HCT116 (cell line): Measurements from ENCODE around the gene NRXN2. TPM values are rescaled to one million over a fixed set of nuclear protein-coding genes. Genes with fewer than 3 reads are reported as not detected.

ENCODE experiments used
- ATAC-seq: fragments of 200-7000 bp; cut with Tn5 transposase; 2 replicates; pipeline ENCODE4 v1.9.1; 2020; ENCODE audit warnings: mild to moderate bottlenecking, moderate library complexity
- BruUV-seq: library from RNA; stranded (reverse); fragments of 400-500 nt; replicated peaks from 2 replicates; lab custom pipeline; 2021; lab: Mats Ljungman, UMichigan
- CTCF ChIA-PET: fragments of 300-600 bp; sonication (Branson Sonifier 250); formaldehyde crosslinking; loops from one replicate; lab custom pipeline; 2021; ENCODE audit warnings: antibody characterized with exemption; lab: Charles Lee
- POLR2A ChIA-PET: fragments of 300-600, 350-600 bp; sonication (Branson Sonifier 250); formaldehyde crosslinking; loops from one replicate; lab custom pipeline; 2021; ENCODE audit warnings: antibody characterized with exemption; lab: Charles Lee
- RAD21 ChIA-PET, 2 experiments: fragments of 300-600 bp; sonication (Branson Sonifier 250); formaldehyde crosslinking; loops; one replicate each; lab custom pipeline; 2023; ENCODE audit warnings: low total read pairs in 2 of 2; ENCODE audit not compliant: uncharacterized antibody in 2 of 2, unreplicated experiment in 2 of 2, low non-redundant PET in 1 of 2; lab: Charles Lee
- DNase-seq: peaks from one replicate; pipeline ENCODE4 v3.0.0-alpha.2; 2010; ENCODE audit warnings: low read depth, low spot score
- H2AFZ ChIP-seq: fragments of 200-600 bp; shearing (Covaris generic), sonication (generic); 2 replicates; pipeline ENCODE4 v1.6.1; 2017; ENCODE audit warnings: low read depth, mixed run types, mixed read lengths, antibody characterized with exemption, low read length; ENCODE audit not compliant: poor library complexity, severe bottlenecking
- H3K27ac ChIP-seq: 2 replicates; pipeline ENCODE4 v1.5.1; 2012; ENCODE audit warnings: low read depth, low read length
- H3K27me3 ChIP-seq: fragments of 200-600 bp; sonication (generic); 2 replicates; pipeline ENCODE4 v1.6.1; 2016; ENCODE audit warnings: mixed run types, low read length, mixed read lengths; ENCODE audit not compliant: insufficient read depth
- H3K36me3 ChIP-seq, 2 experiments: fragments of 200-500 bp in 1 of 2; fragments of 200-600 bp in 1 of 2; sonication (Bioruptor generic) in 1 of 2; sonication (generic) in 1 of 2; 2 replicates each; pipeline versions ENCODE4 v1.5.1 to v1.6.1; 2014 to 2016; ENCODE audit warnings: low read length in 2 of 2, inconsistent platforms in 1 of 2, mixed read lengths in 1 of 2, mixed run types in 1 of 2; ENCODE audit not compliant: insufficient read depth in 2 of 2, control insufficient read depth in 1 of 2
- H3K4me1 ChIP-seq, 2 experiments: fragments of 200-600 bp in 1 of 2; sonication (generic) in 1 of 2; 2 replicates each; pipeline versions ENCODE4 v1.5.1 to v1.6.1; 2012 to 2017; ENCODE audit warnings: low read length in 2 of 2, inconsistent platforms in 1 of 2, mild to moderate bottlenecking in 1 of 2, mixed read lengths in 1 of 2, mixed run types in 1 of 2, moderate library complexity in 1 of 2; ENCODE audit not compliant: insufficient read depth in 2 of 2, control insufficient read depth in 1 of 2
- H3K4me2 ChIP-seq: fragments of 200-600 bp; sonication (generic); 2 replicates; pipeline ENCODE4 v1.6.1; 2017; ENCODE audit warnings: mixed run types, low read length, mixed read lengths
- H3K4me3 ChIP-seq, 2 experiments: fragments of 200-600 bp in 1 of 2; sonication (generic) in 1 of 2; replicated peaks in 1 of 2; 2 replicates each; pipeline ENCODE4 v1.5.1; 2011 to 2016; ENCODE audit warnings: low read length in 2 of 2, control low read depth in 1 of 2, low read depth in 1 of 2, mild to moderate bottlenecking in 1 of 2, mixed read lengths in 1 of 2, mixed run types in 1 of 2
- H3K79me2 ChIP-seq: fragments of 200-600 bp; sonication (generic); 2 replicates; pipeline ENCODE4 v1.6.1; 2017; ENCODE audit warnings: mild to moderate bottlenecking, mixed run types, low read length, moderate library complexity, mixed read lengths; ENCODE audit not compliant: insufficient read depth
- H3K9ac ChIP-seq: fragments of 200-600 bp; sonication (generic); 2 replicates; pipeline ENCODE4 v1.6.1; 2016; ENCODE audit warnings: low read length, mixed read lengths
- H3K9me2 ChIP-seq: fragments of 200-600 bp; sonication (generic), shearing (Covaris generic); 2 replicates; pipeline ENCODE4 v1.6.1; 2017; ENCODE audit warnings: mixed run types, mild to moderate bottlenecking, moderate library complexity; ENCODE audit not compliant: insufficient read depth
- H3K9me3 ChIP-seq, 2 experiments: fragments of 200-500 bp in 1 of 2; fragments of 200-600 bp in 1 of 2; sonication (Bioruptor generic) in 1 of 2; sonication (generic) in 1 of 2; 2 replicates each; pipeline ENCODE4 v1.6.1; 2014 to 2017; ENCODE audit warnings: low read length in 2 of 2, mixed read lengths in 2 of 2, inconsistent platforms in 1 of 2, low read depth in 1 of 2, mild to moderate bottlenecking in 1 of 2, mixed run types in 1 of 2, moderate library complexity in 1 of 2; ENCODE audit not compliant: control insufficient read depth in 1 of 2, insufficient read depth in 1 of 2
- H4K20me1 ChIP-seq: fragments of 200-600 bp; sonication (generic), shearing (Covaris generic); 2 replicates; pipeline ENCODE4 v1.6.1; 2017; ENCODE audit warnings: mixed run types, mild to moderate bottlenecking, moderate library complexity; ENCODE audit not compliant: insufficient read depth
- CBX3 ChIP-seq: IDR thresholded peaks from 2 replicates; pipeline ENCODE4 v1.6.1; 2012; ENCODE audit warnings: low read depth
- CEBPB ChIP-seq: IDR thresholded peaks from 2 replicates; pipeline ENCODE4 v1.6.1; 2012; ENCODE audit warnings: low read depth
- EGR1 ChIP-seq: IDR thresholded peaks from 2 replicates; pipeline ENCODE4 v1.6.1; 2012; ENCODE audit warnings: low read depth
- ELF1 ChIP-seq: IDR thresholded peaks from 2 replicates; pipeline ENCODE4 v1.6.1; 2012; ENCODE audit warnings: low read depth, borderline replicate concordance
- EZH2 ChIP-seq: fragments of 200-600 bp; sonication (generic); IDR thresholded peaks from 2 replicates; pipeline ENCODE4 v1.6.1; 2017; ENCODE audit warnings: antibody characterized with exemption, mixed run types
- EZH2phosphoT487 ChIP-seq: fragments of 200-600 bp; IDR thresholded peaks from 2 replicates; pipeline ENCODE4 v1.6.1; 2018; ENCODE audit warnings: antibody characterized with exemption, borderline replicate concordance
- FOSL1 ChIP-seq: IDR thresholded peaks from 2 replicates; pipeline ENCODE4 v1.6.1; 2012; ENCODE audit warnings: low read depth
- JUND ChIP-seq: IDR thresholded peaks from 2 replicates; pipeline ENCODE4 v1.6.1; 2012
- POLR2A ChIP-seq: IDR thresholded peaks from 2 replicates; pipeline ENCODE4 v1.7.0; 2011; ENCODE audit warnings: borderline replicate concordance; ENCODE audit not compliant: insufficient read depth, insufficient read length; ENCODE audit errors: extremely low read depth
- POLR2AphosphoS5 ChIP-seq: IDR thresholded peaks from 2 replicates; pipeline ENCODE4 v1.6.1; 2011; ENCODE audit warnings: mild to moderate bottlenecking, low read depth, low read length, moderate library complexity
- RAD21 ChIP-seq: IDR thresholded peaks from 2 replicates; pipeline ENCODE4 v1.6.1; 2012; ENCODE audit warnings: low read depth, mild to moderate bottlenecking
- SIN3A ChIP-seq: IDR thresholded peaks from 2 replicates; pipeline ENCODE4 v1.6.1; 2012; ENCODE audit warnings: low read depth
- SP1 ChIP-seq: IDR thresholded peaks from 2 replicates; pipeline ENCODE4 v1.6.1; 2012; ENCODE audit warnings: low read depth
- SRF ChIP-seq: IDR thresholded peaks from 2 replicates; pipeline ENCODE4 v1.6.1; 2012; ENCODE audit warnings: low read depth
- YY1 ChIP-seq: IDR thresholded peaks from 2 replicates; pipeline ENCODE4 v1.6.1; 2011; ENCODE audit warnings: low read length, low read depth, moderate library complexity, mild to moderate bottlenecking; ENCODE audit not compliant: insufficient replicate concordance; ENCODE audit errors: extremely low read depth
- ZNF274 ChIP-seq: fragments of 200-500 bp; sonication (Bioruptor generic); IDR thresholded peaks from 2 replicates; pipeline ENCODE4 v1.6.1; 2014; ENCODE audit warnings: mild to moderate bottlenecking, low read depth, low read length, inconsistent platforms
- intact Hi-C: fragments of 100-400 bp; cut with micrococcal nuclease; formaldehyde crosslinking; loops from 2 replicates; pipeline ENCODE4 v1.10.0; 2022
- total RNA-seq: library from RNA; stranded (reverse); gene quantifications from one replicate; pipeline ENCODE4 v1.2.1, GENCODE V29; 2021; ENCODE audit not compliant: unreplicated experiment
- TF ChIP-seq, protein P1 (sequence below): IDR thresholded peaks from 2 replicates; pipeline ENCODE4 v1.6.1; 2011; ENCODE audit warnings: mild to moderate bottlenecking, low read length, moderate library complexity; ENCODE audit not compliant: insufficient replicate concordance; ENCODE audit errors: extremely low read depth
- TF ChIP-seq, protein P2 (sequence below): IDR thresholded peaks from 2 replicates; pipeline ENCODE4 v1.6.1; 2012

NRXN2 gene
- total RNA-seq, 1 experiment from 2014 or later = 1.5 TPM

- CTCF ChIA-PET = no interaction called here
- Histone ChIP-seq H3K27ac (no peak overlapping the region), H3K4me1 (peaks cover 13 to 20% of the 10 kb centered on the region in 2 experiments), H2AFZ (no peak overlapping the region), H3K4me2 (no peak overlapping the region), H3K27me3 (no peaks in the 10 kb centered on the region), H3K9me3 (no peaks in the 10 kb centered on the region), H3K36me3 (no peaks in the 10 kb centered on the region), H3K9ac (no peak overlapping the region), H3K9me2 (no peaks in the 10 kb centered on the region), H3K4me3 (no peak overlapping the region), H4K20me1 (no peaks in the 10 kb centered on the region), H3K79me2 (no peaks in the 10 kb centered on the region)
- DNase-seq (no peak), ATAC-seq (no peak)
- POLR2A ChIA-PET = no interaction called here
- TF ChIP-seq RAD21 = no peak
- no peak for TF ChIP-seq POLR2AphosphoS5
- no peak for TF ChIP-seq SIN3A
- no peak for TF ChIP-seq ELF1
- no peak for TF ChIP-seq FOSL1
- intact Hi-C loops = no loop called here
- BruUV-seq = no TSS peak
- RAD21 ChIA-PET = no interaction called here
Measured at GRCh38 chr11:64562723-64563351, 160.2 kb downstream of the NRXN2 start.

- Histone ChIP-seq H3K27ac (no peak overlapping the region), H3K9me3 (no peaks in the 10 kb centered on the region), H3K27me3 (no peaks in the 10 kb centered on the region), H3K79me2 (no peaks in the 10 kb centered on the region), H4K20me1 (no peaks in the 10 kb centered on the region), H3K9me2 (no peaks in the 10 kb centered on the region), H3K4me2 (no peak overlapping the region), H3K36me3 (no peaks in the 10 kb centered on the region), H3K4me3 (no peak overlapping the region), H3K9ac (no peak overlapping the region), H2AFZ (no peak overlapping the region), H3K4me1 (peaks cover 13 to 19% of the 10 kb centered on the region in 2 experiments)
- CTCF ChIA-PET = no interaction called here
- POLR2A ChIA-PET = no interaction called here
- no TSS peak for BruUV-seq
- TF ChIP-seq ZNF274 (no peak), JUND (no peak), CBX3 (no peak), SIN3A (no peak), POLR2A (no peak), YY1 (no peak), RAD21 (no peak), CEBPB (no peak), EZH2phosphoT487 (no peak), EGR1 (no peak), EZH2 (no peak), SRF (no peak), SP1 (no peak)
- TF ChIP-seq, protein P1, sequence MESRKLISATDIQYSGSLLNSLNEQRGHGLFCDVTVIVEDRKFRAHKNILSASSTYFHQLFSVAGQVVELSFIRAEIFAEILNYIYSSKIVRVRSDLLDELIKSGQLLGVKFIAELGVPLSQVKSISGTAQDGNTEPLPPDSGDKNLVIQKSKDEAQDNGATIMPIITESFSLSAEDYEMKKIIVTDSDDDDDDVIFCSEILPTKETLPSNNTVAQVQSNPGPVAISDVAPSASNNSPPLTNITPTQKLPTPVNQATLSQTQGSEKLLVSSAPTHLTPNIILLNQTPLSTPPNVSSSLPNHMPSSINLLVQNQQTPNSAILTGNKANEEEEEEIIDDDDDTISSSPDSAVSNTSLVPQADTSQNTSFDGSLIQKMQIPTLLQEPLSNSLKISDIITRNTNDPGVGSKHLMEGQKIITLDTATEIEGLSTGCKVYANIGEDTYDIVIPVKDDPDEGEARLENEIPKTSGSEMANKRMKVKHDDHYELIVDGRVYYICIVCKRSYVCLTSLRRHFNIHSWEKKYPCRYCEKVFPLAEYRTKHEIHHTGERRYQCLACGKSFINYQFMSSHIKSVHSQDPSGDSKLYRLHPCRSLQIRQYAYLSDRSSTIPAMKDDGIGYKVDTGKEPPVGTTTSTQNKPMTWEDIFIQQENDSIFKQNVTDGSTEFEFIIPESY = no peak
- TF ChIP-seq, protein P2, sequence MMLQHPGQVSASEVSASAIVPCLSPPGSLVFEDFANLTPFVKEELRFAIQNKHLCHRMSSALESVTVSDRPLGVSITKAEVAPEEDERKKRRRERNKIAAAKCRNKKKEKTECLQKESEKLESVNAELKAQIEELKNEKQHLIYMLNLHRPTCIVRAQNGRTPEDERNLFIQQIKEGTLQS = no peak
- ATAC-seq (no peak), DNase-seq (no peak)
- RAD21 ChIA-PET = no interaction called here
- intact Hi-C loops = no loop called here
Measured at GRCh38 chr11:64561984-64562722, 160.8 kb downstream of the NRXN2 start.
